NOMO-1 treated with DMSO at 0.1 percent for 48 hours (cell line): ENCODE data around the gene AKT3.

Experiments
- DNase-seq: peaks from one replicate; lab custom pipeline; 2025; ENCODE audit not compliant: unreplicated experiment; lab: John Stamatoyannopoulos, UW

The AKT3 gene

DNA sequence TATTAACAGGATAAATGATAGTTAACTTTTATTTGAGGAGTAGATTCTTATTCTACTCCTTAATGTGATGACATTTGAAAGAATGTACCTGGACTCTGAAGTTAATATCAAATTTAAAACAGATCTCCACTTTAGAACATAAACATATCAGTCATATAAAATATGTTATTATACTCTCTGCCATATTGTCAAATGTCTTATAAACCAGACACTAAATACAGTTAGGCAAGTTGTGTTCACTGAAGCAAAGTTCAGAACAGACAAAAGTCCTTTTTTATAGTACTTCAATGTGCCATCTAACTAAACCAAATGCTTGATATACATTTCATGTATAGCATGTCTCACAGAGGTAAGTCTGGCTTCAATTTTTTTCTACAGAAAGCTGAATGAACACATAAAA, 285.2 kb downstream of the AKT3 start:
- DNase-seq, result no peak

DNA sequence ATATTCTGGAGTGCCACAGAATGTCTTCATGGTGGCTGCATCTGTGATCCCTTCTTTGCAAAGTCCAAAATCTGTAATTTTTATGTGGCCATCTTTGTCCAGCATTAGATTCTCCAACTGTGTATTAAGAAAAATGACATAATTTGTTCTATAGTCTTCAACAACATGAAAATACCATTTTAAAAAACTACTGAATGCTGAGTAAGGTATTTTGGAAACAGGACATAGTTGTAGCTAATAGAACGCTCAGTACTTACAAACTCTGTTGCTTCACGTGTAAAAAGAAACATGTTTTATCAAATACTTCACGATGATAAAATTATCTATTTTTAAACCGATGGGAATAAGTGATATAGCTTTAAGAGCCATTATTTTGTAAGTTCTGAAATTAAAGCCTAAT, 286.3 kb downstream of the AKT3 start:
- no peak for DNase-seq

DNA sequence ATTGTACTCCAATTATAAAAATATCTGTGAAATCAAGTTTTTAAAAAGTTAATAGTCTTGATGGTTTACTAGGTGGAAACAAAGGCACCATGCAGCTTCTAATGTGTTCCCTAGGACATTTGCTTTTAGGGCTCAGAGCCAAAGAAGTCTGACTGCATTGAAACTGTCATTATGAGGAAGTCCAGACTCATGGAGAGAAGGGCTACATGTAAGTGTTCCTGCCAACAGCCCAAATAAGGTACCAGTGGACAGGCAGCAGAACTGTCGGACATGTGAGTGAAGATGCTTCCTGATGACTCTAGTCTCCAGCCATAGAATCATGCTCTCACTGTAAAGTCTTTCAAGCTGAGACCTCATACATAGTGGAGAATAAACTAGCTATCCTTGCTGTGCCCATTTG, 287.6 kb downstream of the AKT3 start:
- no peak for DNase-seq

DNA sequence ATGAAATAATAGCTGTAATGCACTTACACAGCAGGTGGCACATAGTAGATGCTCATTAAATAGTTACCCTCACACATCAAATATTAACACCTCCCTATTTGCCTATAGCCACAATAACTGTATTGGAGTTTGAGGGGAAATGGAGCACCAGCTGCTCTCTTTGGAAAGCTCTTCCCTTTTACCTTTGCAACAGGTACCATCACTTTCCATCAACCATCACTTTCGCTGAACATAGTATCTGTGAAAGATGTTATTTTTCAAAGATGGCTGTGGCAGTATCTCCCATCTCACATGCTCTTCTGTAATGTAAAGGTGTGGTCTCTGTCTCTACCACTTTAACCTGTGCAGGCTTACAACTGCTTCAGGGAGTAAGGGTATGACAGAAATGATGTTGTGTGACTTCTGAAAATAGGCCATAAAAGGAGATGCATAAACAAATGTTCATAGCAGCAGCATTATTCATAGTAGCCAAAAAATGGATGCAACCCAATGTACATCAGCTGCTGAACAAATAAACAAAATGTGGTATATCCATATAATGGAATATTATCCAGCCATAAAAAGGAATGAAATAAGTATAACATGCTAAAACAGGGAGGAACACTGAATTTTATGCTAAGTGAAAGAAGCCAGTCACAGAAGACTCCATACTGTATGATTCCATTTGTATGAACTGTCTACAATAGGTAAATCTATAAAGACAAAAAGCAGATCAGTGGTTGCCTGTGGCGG, 288.3 kb downstream of the AKT3 start:
- no peak for DNase-seq

DNA sequence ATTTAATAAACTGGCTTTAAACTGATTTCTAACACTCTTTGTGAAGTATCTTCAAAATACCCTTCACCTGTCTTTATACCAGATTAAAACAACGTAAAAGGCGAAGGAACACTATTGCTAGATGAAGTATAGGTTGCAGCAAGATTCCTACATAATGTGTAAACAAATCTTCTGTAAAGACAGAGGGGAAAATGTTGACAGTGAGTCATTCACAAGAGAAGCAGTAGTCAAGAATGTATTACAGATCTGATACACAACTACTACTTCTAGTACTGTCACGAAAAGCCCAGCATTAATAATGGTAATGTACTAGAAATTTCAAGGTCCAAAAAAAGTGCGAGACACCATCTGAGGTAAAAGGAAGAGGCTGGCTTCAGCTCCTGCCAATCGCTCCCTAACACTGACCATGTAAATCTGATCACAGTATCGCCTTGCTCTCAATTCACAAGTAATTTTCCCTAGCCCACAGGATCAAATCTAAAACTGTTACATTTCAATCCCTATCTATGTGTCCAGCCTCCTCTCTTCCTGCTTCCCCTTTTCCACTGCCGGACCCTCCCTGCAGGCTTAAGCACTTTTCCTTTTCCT, 290.4 kb downstream of the AKT3 start:
- no peak for DNase-seq

DNA sequence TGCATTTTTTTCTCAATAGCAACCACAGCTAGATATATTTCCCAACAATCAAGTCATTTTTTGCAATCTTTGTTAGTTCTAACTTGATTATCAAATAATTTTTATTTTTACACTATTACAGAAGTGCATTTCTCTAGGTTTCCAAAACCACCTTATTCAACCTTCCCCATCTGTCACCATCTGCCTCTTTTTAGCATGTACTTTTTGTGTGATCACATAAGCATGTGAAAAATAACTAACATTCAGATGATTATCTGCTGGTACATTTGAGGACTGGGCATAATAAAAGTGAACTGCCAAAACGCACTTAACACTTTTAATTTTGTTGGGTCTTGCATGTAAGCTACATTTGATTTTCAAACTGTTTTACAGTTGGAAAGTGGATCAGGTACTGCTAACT, 291.5 kb downstream of the AKT3 start:
- no peak for DNase-seq

DNA sequence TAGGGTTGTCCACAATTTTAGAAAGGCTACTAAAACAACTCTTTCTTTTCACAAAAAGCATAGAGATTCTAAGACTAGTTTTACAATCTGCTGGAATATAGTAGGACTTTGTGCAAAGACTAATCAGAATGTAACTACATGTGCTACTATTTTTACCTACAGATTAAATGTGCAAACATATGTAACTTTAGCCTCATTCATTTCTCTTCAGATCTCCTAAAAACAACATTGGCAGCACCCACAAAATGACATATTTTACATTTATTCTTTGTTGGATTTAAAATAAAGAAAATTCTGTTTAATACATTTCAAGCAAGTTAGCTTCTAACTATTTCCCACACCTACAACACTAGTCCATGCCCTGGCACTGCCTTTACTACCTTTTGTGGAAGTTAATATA, 292.2 kb downstream of the AKT3 start:
- no peak for DNase-seq

DNA sequence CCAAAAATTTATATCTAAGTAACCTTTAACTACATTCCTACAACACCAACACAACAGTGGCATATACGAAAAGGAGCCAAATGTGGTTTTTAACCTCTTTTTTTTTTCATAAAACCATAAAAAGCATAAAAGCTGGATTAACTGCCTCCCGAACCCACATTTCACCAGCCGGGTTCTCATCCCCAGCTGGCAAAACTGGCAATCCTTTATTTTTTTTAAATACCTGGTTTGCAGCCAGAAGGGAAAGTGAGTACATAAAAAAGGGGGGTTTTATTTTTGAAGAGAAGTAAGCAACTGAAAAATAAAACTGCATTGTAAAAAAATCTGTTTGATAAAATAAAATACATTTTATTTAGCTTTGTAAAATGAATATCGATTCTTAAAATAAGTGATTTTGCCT, 295.4 kb downstream of the AKT3 start:
- no peak for DNase-seq

DNA sequence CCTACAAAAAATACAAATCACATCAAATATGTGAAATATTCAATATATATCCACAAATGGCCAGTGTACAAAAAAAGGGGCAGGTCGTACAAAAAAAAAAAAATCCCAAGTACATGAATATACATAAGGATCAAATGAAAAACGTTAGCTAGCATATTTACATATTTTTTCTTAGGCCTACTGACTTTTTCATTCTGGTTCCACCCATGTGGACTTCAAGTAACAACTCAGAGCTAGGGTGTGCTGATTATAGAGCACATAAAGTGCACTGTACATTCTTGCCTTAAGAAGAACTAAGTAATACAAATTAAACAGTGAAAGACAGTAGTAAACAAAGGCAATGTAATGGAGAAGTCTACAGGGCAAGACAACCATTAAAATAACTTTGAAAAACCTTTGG, 297.0 kb downstream of the AKT3 start:
- no peak for DNase-seq

DNA sequence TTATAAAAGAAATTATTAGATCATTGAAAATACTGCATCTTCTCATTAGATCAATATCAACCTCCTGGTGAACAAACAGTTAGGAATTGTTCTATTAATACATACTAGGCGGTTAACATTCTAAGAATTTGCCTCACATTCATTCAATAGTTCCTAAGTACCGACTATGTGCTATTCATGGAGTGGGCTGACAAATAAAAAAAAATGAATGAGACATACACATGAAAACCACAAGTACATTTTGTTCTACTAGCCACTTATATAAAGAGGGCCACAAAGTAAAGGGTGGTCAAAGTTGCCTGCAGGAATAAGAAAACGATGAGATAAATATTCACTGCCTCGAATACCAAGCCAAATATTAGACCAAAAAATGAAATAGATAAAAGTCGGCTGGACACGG, 299.8 kb downstream of the AKT3 start:
- DNase-seq, result no peak

DNA sequence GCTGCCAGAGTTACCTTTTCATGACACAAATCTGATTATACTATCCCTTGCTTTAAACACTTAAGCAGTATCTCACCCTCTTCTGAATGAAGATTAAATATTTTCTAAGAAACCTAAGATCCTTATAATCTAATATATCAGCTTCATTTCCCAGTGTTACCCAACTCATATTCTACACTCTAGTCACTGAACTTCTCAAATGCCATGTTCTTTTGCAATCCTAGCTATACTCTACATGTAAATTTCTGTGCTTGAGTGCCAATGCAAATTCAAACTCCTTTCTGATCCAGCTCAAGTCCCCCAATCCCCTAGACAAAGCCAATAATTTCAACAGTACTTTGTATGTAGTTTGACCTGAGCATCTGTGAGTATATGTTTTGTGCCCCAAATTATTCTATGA, 300.3 kb downstream of the AKT3 start:
- no peak for DNase-seq

DNA sequence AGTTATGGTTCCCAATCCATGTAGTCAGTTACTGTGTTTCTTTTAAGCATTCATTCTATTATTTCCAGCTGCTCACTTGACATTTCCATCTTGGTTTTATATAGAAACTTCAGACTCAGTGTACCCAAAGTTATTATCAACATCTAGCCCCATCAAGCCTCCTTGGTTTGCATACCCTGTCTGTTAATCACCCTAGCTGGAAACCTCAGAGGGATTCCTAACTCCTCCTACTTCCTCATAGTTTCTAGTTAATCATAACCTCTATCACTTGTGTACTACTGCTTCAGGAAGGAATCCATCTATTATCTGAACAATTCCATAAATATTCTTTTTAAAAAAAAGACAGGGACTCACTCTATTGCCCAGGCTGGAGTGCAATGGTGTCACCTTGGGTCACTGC, 300.9 kb downstream of the AKT3 start:
- DNase-seq, result no peak

DNA sequence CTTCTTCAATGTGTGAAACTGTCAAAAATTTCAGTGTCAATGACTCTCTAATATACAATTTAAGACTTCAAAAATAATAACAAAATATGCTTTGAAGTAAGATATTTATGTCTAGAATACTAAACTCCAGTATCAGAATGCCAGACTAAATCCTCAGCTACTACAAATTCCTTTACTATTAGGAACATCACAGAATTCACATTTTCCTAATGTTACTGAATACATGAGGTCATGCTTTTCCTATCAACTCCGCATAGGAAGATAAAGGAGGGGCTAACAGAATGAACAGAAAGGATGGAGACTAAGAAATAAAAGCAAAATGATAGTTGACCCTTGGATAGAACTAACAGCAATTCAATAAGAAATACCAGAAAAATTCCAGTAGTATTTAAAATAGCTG, 301.5 kb downstream of the AKT3 start:
- no peak for DNase-seq

DNA sequence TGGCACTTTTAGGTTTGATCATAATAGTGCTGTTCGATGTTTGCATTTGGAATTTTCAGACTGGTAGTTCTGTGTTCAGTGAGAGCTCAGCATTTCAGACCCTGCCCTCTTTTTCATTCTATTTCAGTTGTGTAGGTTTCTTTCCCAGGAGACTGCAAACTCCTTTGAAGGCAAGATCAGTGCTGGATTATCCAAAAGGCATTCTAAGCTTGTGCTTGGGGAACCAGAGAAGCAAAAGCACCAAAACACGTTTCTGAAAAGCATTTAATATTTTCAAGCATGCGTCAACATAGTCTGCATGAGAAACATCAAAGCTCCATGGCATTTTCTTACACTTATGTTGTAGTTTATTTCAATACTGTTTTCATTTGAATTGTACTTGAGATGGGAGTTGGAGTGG, 302.2 kb downstream of the AKT3 start:
- no peak for DNase-seq

DNA sequence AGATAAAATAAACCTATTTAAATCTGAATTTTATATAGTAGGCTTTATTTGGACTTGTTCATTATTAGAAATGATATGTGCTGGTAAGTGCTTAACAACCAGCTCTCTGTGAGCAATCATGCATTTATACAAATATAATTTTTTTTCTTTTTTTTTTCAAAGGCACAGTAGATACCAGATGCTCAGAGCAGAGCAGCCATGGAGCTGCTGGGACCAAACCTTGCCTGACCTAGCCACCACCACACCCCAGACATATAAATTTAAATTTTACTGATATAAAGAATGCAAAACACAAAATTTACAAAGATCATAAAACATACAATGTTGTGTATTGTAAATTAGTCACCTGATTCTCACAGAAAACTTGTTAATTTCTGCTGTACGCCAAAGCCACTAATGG, 303.6 kb downstream of the AKT3 start:
- DNase-seq, result no peak

DNA sequence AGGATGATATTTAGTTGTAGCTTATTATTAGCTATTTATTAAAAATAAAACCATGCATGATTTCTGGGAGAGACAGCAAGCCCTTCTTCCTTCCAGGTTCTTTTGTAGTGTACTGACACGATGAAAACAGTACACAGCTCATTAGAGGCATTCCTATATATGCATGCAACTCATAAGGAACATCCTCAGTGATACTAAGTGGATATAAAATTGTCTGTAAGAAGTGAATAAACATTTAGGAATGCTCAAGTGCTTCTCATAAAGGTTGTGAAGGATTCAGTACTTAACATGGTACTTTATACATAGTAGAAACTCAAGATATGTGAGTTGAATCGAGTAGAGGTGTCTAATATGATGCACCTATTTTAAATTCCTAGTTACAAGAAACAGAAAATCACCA, 306.5 kb downstream of the AKT3 start:
- no peak for DNase-seq

DNA sequence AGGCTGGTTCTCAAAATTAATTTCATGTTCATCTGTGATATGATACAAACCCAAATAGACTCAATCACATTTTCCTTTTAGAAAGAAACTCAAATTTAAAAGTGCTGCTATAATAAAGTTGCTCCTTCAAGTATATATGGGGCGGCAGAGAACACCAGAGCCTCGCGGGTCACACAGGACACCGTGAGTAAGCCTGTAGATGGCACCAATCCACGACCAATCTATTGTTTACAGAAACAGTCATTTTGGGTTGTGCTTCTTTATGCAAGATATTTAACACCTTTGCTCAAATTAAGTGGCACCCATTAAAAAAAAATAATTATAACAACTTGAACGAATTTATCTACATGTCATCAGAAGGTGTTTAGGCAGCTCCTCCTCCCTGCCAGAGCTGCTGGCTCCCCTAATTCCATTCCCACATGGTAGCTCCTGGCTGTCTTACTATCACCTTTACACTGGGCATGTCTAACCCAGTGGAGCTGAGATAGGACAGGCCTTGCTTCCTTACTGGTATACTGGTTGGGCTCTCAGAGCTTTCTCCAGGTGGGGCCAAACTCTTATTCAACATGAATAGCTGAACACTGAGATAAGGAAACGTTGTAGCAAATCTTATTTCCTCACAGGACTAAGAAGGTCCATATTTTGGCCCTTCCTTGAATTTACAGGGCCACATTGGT, 307.2 kb downstream of the AKT3 start:
- DNase-seq, result no peak

DNA sequence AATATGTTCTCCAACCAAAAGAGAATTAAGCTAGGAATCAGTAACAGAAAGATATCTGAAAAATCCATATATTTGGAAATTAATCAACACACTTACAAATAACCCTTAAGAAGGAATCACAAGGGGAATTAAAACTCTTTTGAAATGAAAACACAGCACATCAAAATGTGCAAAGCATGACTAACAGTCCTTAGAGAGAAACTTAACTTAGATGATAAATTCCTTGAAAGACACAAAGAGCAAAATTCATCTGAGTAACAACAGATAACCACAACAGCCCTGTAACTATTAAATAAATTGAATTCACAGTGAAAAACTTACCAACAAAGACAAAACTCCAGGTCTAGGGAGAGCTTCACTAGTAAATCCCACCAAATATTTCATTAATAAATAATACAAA, 310.4 kb downstream of the AKT3 start:
- DNase-seq, result no peak

DNA sequence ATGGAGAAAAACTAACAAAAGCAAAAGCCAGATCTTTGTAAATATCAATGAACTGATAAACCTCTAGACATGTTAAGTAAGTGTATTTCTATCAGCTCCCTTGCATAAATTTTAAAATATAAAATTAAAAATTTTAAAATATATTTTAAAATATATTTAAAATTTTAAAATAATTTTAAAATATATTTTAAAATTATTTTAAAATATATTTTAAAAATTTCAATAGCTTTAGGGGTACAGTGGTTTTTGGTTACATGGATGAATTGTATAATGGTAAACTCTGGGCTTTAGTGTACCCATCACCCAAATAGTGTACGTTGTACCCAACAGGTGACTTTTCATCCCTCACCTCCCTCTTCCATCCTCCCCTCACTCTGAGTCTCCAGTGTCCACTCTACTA, 315.0 kb downstream of the AKT3 start:
- DNase-seq, result no peak

DNA sequence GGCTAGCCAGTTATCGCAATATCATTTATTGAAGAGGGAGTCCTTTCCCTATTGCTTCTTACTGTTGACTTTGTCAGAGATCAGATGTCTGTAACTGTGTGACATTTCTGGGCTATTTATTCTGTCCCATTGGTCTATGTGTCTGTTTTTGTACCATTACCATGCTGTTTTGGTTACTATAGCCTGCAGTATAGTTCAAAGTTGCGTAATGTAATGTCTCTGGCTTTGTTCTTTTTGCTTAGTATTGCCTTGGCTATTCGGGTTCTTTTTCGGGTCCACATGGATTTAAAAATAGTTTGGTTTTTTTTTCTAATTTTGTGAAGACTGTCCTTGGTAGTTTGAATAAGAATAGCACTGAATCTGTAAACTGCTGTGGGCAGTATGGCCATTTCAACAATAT, 320.5 kb downstream of the AKT3 start:
- DNase-seq, result no peak

DNA sequence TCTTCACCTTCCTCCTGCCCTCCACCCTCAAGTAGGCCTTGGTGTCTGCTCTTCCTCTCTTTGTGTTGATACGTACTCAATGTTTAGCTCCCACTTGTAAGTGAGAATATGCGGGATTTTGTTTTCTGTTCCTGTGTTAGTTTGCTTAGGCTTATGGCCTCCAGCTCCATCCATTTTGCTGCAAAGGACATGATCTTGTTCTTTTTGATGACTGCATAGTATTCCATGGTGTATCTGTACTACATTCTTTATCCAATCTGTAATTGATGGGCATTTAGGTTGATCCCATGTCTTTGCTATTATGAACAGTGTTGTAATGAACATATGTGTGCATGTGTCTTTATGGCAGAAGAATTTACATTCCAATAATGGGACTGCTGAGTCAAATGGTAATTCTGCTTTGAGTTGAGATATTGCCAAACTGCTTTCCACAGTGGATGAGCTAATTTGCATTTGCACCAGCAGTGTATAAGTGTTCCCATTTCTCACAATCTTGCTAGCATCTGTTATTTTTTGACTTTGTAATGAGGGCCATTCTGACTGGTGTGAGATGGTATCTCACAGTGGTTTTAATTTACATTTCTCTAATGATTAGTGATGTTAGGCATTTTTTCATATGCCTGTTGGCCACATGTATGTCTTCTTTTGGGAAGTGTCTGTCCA, 321.5 kb downstream of the AKT3 start:
- no peak for DNase-seq

DNA sequence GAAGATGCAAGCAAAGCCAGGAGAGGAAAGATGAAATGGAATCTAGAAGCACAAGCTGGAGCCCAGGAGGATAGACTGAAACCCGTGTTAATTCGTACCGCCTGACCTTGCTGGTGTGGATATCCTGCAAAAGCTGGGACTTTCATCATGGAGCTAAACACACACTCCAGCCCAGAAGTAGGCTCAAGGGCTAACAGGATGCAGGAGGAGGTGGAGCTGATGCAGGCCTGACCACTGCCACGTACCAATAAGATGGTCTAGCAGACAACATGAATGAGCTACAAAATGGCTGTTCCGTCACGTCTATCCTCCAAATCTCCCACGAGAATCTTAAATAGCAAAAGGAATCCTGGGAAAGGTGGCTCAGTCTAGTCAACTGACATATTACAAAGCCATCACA, 323.9 kb downstream of the AKT3 start:
- no peak for DNase-seq
